AG04449 (cell line): ENCODE measurements around the gene PXMP4.

Experiments
- CTCF ChIA-PET: fragments of 350-600 bp; formaldehyde crosslinking; extraction: SDS; loops from one replicate; lab custom pipeline; 2021; ENCODE audit warnings: antibody characterized with exemption; lab: Yijun Ruan, JAX
- POLR2A ChIA-PET: fragments of 400-600, 350-600 bp; formaldehyde crosslinking; extraction: SDS; loops from one replicate; lab custom pipeline; 2020; ENCODE audit warnings: antibody characterized with exemption, inconsistent platforms; lab: Yijun Ruan, JAX
- DNase-seq: peaks from one replicate; pipeline ENCODE4 v3.0.0-alpha.2; 2010; ENCODE audit warnings: low read depth, low spot score
- H3K4me3 ChIP-seq: 2 replicates; pipeline ENCODE4 v1.5.1; 2011; ENCODE audit warnings: low read depth, mild to moderate bottlenecking, control low read depth, low read length
- CTCF ChIP-seq: IDR thresholded peaks from one replicate; pipeline ENCODE4 v1.5.1; 2011; ENCODE audit warnings: mild to moderate bottlenecking, moderate library complexity, low read length, control low read depth, inconsistent platforms; ENCODE audit not compliant: insufficient read depth; ENCODE audit errors: missing control alignments

PXMP4 gene

GRCh38 chr20:33751775-33752174 lies 31.7 kb upstream of the PXMP4 start:
- no peak for DNase-seq
- no peak overlapping the region for H3K4me3 ChIP-seq
- CTCF ChIA-PET: no interaction called here

GRCh38 chr20:33746325-33746998 lies 26.4 kb upstream of the PXMP4 start:
- ChIA-PET CTCF (no interaction called here), POLR2A (interaction anchor here (0.7 kb wide), 1 partner anchor 862 kb away, joined by 4 read pairs; no protein-coding TSS in a partner anchor)
- no peak for DNase-seq
- no peak overlapping the region for H3K4me3 ChIP-seq
- TF ChIP-seq CTCF: no peak

More at GRCh38 chr20:33751775-33752174, 31.7 kb upstream of the PXMP4 start:
- POLR2A ChIA-PET: no interaction called here
- no peak for TF ChIP-seq CTCF

- DNase-seq: no peak
- no peak for TF ChIP-seq CTCF
- ChIA-PET POLR2A (no interaction called here), CTCF (interaction anchor here (2.6 kb wide), 1 partner anchor 47 kb away, joined by 5 read pairs; no protein-coding TSS in a partner anchor)
- no peak overlapping the region for H3K4me3 ChIP-seq
Measured at GRCh38 chr20:33744773-33745385, 24.8 kb upstream of the PXMP4 start.

- CTCF ChIA-PET: interaction anchor here (0.7 to 2.6 kb wide), 2 partner anchors 14 to 48 kb away, joined by 3 to 5 read pairs; no protein-coding TSS in a partner anchor
Measured at GRCh38 chr20:33744181-33744580, 24.1 kb upstream of the PXMP4 start.

GRCh38 chr20:33740189-33740588 lies 20.1 kb upstream of the PXMP4 start:
- POLR2A ChIA-PET: no interaction called here
- CTCF ChIA-PET: no interaction called here
- no peak overlapping the region for H3K4me3 ChIP-seq
- DNase-seq: no peak
- TF ChIP-seq CTCF: no peak

More at GRCh38 chr20:33744181-33744580, 24.1 kb upstream of the PXMP4 start:
- H3K4me3 ChIP-seq: no peak overlapping the region
- POLR2A ChIA-PET: no interaction called here
- no peak for TF ChIP-seq CTCF
- no peak for DNase-seq

- no peak overlapping the region for H3K4me3 ChIP-seq
- CTCF ChIA-PET: interaction anchor here (0.9 kb wide), 1 partner anchor 13 kb away, joined by 3 read pairs; no protein-coding TSS in a partner anchor
- no peak for TF ChIP-seq CTCF
- no peak for DNase-seq
- POLR2A ChIA-PET: no interaction called here
Measured at GRCh38 chr20:33739493-33739892, 19.4 kb upstream of the PXMP4 start.
